GM12878 (cell line): ENCODE results near the gene SCGB3A2. TPM values are rescaled to one million over a fixed set of nuclear protein-coding genes. Genes with fewer than 3 reads are reported as not detected.
A peak's percentile ranks its signal among the peaks of the same experiment; 100 is the strongest.

Experiments
- ATAC-seq: fragments of 200-7000 bp; cut with Tn5 transposase; 3 replicates; pipeline ENCODE4 v1.9.1; 2020; ENCODE audit warnings: mild to moderate bottlenecking, moderate library complexity
- BruUV-seq: library from RNA; stranded (reverse); fragments of 400-500 nt; replicated peaks from 2 replicates; lab custom pipeline; 2021; lab: Mats Ljungman, UMichigan
- CTCF ChIA-PET: fragments of 300-600 bp; sonication (Branson Sonifier 250); formaldehyde crosslinking; extraction: SDS; loops from one replicate; lab custom pipeline; 2021; ENCODE audit warnings: inconsistent platforms; lab: Yijun Ruan, JAX
- POLR2A ChIA-PET: fragments of 350-600 bp; formaldehyde crosslinking; extraction: SDS; loops from one replicate; lab custom pipeline; 2021; ENCODE audit warnings: inconsistent platforms; lab: Charles Lee
- RAD21 ChIA-PET: fragments of 300-600 bp; sonication (Branson Sonifier 250); formaldehyde crosslinking; loops from one replicate; lab custom pipeline; 2023; ENCODE audit warnings: antibody characterized with exemption; ENCODE audit not compliant: unreplicated experiment; lab: Charles Lee
- SMC1A ChIA-PET: fragments of 300-600 bp; sonication (Branson Sonifier 250); formaldehyde crosslinking; loops from one replicate; lab custom pipeline; 2023; ENCODE audit not compliant: unreplicated experiment, uncharacterized antibody; lab: Charles Lee
- DNase-seq: peaks from one replicate; pipeline ENCODE4 v3.0.0-alpha.2; 2011; ENCODE audit warnings: low read depth, low spot score
- FAIRE-seq: peaks from 3 replicates; lab custom pipeline; 2011; peaks lifted over from hg19 to GRCh38; lab: Jason Lieb, UNC
- H2AFZ ChIP-seq: 2 replicates; pipeline ENCODE4 v1.6.0; 2011; ENCODE audit warnings: low read depth, low read length, control low read depth; ENCODE audit not compliant: control insufficient read depth
- H3K27ac ChIP-seq: 2 replicates; pipeline ENCODE4 v1.5.1; 2011; ENCODE audit warnings: control low read depth; ENCODE audit not compliant: control insufficient read depth, insufficient read depth
- H3K27me3 ChIP-seq, 2 experiments: replicated peaks in 1 of 2; 2 replicates each; pipeline versions ENCODE4 v1.6.0 to v1.6.1; 2011; ENCODE audit warnings: low read length in 1 of 2; ENCODE audit not compliant: control insufficient read depth in 2 of 2, insufficient read depth in 2 of 2
- H3K36me3 ChIP-seq, 2 experiments: 2 replicates each; pipeline ENCODE4 v1.5.1; 2011; ENCODE audit warnings: low read length in 1 of 2; ENCODE audit not compliant: control insufficient read depth in 2 of 2, insufficient read depth in 2 of 2
- H3K4me1 ChIP-seq: 2 replicates; pipeline ENCODE4 v1.6.1; 2011; ENCODE audit warnings: mild to moderate bottlenecking, low read length, moderate library complexity, mixed read lengths; ENCODE audit not compliant: control insufficient read depth, insufficient read depth
- H3K4me2 ChIP-seq: 2 replicates; pipeline ENCODE4 v1.6.0; 2011; ENCODE audit warnings: control low read depth; ENCODE audit not compliant: control insufficient read depth, insufficient read depth
- H3K4me3 ChIP-seq: fragments of 200-600 bp; sonication (generic); 2 replicates; pipeline ENCODE4 v1.5.1; 2016
- H3K79me2 ChIP-seq: 2 replicates; pipeline ENCODE4 v1.6.0; 2011; ENCODE audit warnings: low read length; ENCODE audit not compliant: control insufficient read depth, insufficient read depth
- H3K9ac ChIP-seq: 2 replicates; pipeline ENCODE4 v1.8.0; 2011; ENCODE audit warnings: low read length, control low read depth, mixed read lengths; ENCODE audit not compliant: control insufficient read depth, insufficient read depth
- H3K9me3 ChIP-seq: replicated peaks from 3 replicates; pipeline ENCODE4 v1.5.1; 2011; ENCODE audit warnings: mild to moderate bottlenecking, low read length; ENCODE audit not compliant: control insufficient read depth, insufficient read depth
- H4K20me1 ChIP-seq: 2 replicates; pipeline ENCODE4 v1.6.0; 2011; ENCODE audit not compliant: control insufficient read depth, insufficient read depth
- CREB1 ChIP-seq: IDR thresholded peaks from 2 replicates; pipeline ENCODE4 v1.6.1; 2012; ENCODE audit warnings: low read depth, mild to moderate bottlenecking, inconsistent platforms
- RAD21 ChIP-seq: IDR thresholded peaks from 2 replicates; pipeline ENCODE4 v1.6.1; 2011; ENCODE audit warnings: mild to moderate bottlenecking, low read depth, low read length, moderate library complexity; ENCODE audit not compliant: insufficient read depth
- WGBS: methylation state at CpG from one replicate; pipeline ENCODE4 v1.1.6; 2016; ENCODE audit warnings: low lambda C conversion rate; ENCODE audit not compliant: insufficient replicate concordance, insufficient coverage; ENCODE audit errors: missing lambda C conversion rate; 5-methylcytosine and 5-hydroxymethylcytosine counted together
- in situ Hi-C: fragments of 300-500 bp; cut with MboI; formaldehyde crosslinking; loops from 9 replicates; pipeline ENCODE4 v1.14.3; 2018; ENCODE audit warnings: mixed read lengths
- intact Hi-C: fragments of 100-400 bp; cut with micrococcal nuclease; formaldehyde crosslinking; loops from one replicate; pipeline ENCODE4 v1.14.2; 2022; ENCODE audit not compliant: unreplicated experiment
- polyA plus RNA-seq, 11 experiments: library from polyadenylated mRNA; depleted of rRNA in 4 of 11; unstranded in 6 of 11; stranded (reverse) in 5 of 11; fragments of >200 nt; fragmentation: Nextera tagmentation in 4 of 11; fragmentation: Illumina TruSeq in 1 of 11; extraction: Ambion mirVana in 4 of 11; extraction: Trizol in 1 of 11; gene quantifications; 1 replicate in 1 of 11; 2 replicates in 10 of 11; pipeline versions ENCODE4 v1.2.1 to v1.2.3, GENCODE V29; 2011 to 2016; ENCODE audit warnings: inconsistent platforms in 2 of 11, missing spikeins in 2 of 11, low read depth in 1 of 11
- total RNA-seq, 4 experiments: library from RNA; depleted of rRNA in 3 of 4; stranded (reverse); fragments of >200 nt in 3 of 4; fragmentation: Illumina TruSeq in 1 of 4; extraction: Trizol in 1 of 4; gene quantifications; 2 replicates each; pipeline versions ENCODE4 v1.2.1 to v1.2.3, GENCODE V29; 2013 to 2021
- TF ChIP-seq, protein P1 (sequence below): fragments of 450-650 bp; IDR thresholded peaks from 2 replicates; pipeline ENCODE4 v1.6.1; 2017; ENCODE audit warnings: low read depth, mild to moderate bottlenecking, moderate library complexity
- TF ChIP-seq, protein P2 (sequence below), 3 experiments: IDR thresholded peaks in 2 of 3; conservative IDR thresholded peaks in 1 of 3; 2 replicates each; pipeline ENCODE4 v1.5.1; 2011; ENCODE audit warnings: low read depth in 3 of 3, low read length in 3 of 3, mild to moderate bottlenecking in 3 of 3, control low read depth in 2 of 3, moderate library complexity in 2 of 3, inconsistent platforms in 1 of 3, mixed read lengths in 1 of 3; ENCODE audit not compliant: control insufficient read depth in 2 of 3, insufficient read depth in 1 of 3; ENCODE audit errors: extremely low read depth in 1 of 3
- TF ChIP-seq, protein P3 (sequence below): fragments of 150-350 bp; IDR thresholded peaks from 2 replicates; pipeline ENCODE4 v1.6.1; 2016; ENCODE audit warnings: low read depth, low read length

Gene SCGB3A2
- total and polyA plus RNA-seq, 10 of the 15 experiments (the other 5 are each of a cell fraction or from before 2014, with no cell fraction given) = 0.24 TPM; not detected in 9

DNA sequence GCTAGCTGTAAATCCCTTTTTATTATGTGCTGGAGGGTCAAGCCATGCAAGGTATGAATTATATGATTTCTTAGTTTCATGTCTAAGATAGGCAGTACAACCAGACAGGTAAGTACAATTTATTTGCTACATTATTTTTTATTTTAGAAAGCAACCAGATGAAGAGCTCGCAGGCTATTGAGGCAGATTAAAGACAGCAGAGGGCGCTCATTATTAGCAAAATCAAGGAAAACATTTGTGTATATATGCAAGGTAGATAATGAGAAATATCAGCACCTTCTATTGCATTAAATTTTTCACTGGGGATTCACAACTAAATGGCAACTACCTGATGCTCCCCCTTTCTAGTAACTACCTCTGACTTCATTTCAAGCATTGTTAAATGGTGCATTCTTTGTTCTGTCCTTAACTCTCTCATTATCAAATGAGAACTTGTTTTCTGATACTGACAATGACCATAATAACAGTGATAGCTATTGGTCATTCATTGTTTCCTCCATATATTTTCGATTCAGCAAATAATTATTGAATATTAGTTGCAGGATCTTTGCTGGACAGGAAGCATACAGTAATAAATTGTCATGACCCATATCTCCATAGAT lies 8.6 kb downstream of the SCGB3A2 start:
- in situ Hi-C loops = no loop called here
- intact Hi-C loops = loop anchor here (2.0 to 5.0 kb wide), 2 partner anchors 48 to 470 kb away; no protein-coding TSS in a partner anchor
- SMC1A ChIA-PET = interaction anchor here (1.0 kb wide), 1 partner anchor 46 kb away, joined by 4 read pairs; no protein-coding TSS in a partner anchor
- no TSS peak for BruUV-seq
- DNase-seq = no peak
- Histone ChIP-seq H2AFZ (no peak overlapping the region), H3K36me3 (no peaks in the 10 kb centered on the region), H3K27ac (no peak overlapping the region), H3K4me2 (no peak overlapping the region), H3K79me2 (no peaks in the 10 kb centered on the region), H4K20me1 (no peaks in the 10 kb centered on the region), H3K4me3 (no peak overlapping the region), H3K4me1 (no peaks in the 10 kb centered on the region), H3K9me3 (no peaks in the 10 kb centered on the region), H3K27me3 (no peaks in the 10 kb centered on the region), H3K9ac (no peak overlapping the region)
- TF ChIP-seq, protein P1, sequence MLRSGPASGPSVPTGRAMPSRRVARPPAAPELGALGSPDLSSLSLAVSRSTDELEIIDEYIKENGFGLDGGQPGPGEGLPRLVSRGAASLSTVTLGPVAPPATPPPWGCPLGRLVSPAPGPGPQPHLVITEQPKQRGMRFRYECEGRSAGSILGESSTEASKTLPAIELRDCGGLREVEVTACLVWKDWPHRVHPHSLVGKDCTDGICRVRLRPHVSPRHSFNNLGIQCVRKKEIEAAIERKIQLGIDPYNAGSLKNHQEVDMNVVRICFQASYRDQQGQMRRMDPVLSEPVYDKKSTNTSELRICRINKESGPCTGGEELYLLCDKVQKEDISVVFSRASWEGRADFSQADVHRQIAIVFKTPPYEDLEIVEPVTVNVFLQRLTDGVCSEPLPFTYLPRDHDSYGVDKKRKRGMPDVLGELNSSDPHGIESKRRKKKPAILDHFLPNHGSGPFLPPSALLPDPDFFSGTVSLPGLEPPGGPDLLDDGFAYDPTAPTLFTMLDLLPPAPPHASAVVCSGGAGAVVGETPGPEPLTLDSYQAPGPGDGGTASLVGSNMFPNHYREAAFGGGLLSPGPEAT = no peak
- TF ChIP-seq, protein P2, sequence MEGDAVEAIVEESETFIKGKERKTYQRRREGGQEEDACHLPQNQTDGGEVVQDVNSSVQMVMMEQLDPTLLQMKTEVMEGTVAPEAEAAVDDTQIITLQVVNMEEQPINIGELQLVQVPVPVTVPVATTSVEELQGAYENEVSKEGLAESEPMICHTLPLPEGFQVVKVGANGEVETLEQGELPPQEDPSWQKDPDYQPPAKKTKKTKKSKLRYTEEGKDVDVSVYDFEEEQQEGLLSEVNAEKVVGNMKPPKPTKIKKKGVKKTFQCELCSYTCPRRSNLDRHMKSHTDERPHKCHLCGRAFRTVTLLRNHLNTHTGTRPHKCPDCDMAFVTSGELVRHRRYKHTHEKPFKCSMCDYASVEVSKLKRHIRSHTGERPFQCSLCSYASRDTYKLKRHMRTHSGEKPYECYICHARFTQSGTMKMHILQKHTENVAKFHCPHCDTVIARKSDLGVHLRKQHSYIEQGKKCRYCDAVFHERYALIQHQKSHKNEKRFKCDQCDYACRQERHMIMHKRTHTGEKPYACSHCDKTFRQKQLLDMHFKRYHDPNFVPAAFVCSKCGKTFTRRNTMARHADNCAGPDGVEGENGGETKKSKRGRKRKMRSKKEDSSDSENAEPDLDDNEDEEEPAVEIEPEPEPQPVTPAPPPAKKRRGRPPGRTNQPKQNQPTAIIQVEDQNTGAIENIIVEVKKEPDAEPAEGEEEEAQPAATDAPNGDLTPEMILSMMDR (IDR thresholded peaks at IDR 0.05 in 2 of 3, conservative IDR thresholded peaks at IDR 0.05 in 1 of 3; ENCODE audit: control insufficient read depth in 2 of 3, extremely low read depth in 1 of 3, insufficient read depth in 1 of 3, low read depth in 3 of 3, low read length in 3 of 3) = peak; percentile 31 to 41 (median 36); a peak in 4 of 6 replicates
- TF ChIP-seq RAD21 = peak; percentile 33; the same call in 1 of the 2 replicates
- TF ChIP-seq CREB1 = no peak
- TF ChIP-seq, protein P3, sequence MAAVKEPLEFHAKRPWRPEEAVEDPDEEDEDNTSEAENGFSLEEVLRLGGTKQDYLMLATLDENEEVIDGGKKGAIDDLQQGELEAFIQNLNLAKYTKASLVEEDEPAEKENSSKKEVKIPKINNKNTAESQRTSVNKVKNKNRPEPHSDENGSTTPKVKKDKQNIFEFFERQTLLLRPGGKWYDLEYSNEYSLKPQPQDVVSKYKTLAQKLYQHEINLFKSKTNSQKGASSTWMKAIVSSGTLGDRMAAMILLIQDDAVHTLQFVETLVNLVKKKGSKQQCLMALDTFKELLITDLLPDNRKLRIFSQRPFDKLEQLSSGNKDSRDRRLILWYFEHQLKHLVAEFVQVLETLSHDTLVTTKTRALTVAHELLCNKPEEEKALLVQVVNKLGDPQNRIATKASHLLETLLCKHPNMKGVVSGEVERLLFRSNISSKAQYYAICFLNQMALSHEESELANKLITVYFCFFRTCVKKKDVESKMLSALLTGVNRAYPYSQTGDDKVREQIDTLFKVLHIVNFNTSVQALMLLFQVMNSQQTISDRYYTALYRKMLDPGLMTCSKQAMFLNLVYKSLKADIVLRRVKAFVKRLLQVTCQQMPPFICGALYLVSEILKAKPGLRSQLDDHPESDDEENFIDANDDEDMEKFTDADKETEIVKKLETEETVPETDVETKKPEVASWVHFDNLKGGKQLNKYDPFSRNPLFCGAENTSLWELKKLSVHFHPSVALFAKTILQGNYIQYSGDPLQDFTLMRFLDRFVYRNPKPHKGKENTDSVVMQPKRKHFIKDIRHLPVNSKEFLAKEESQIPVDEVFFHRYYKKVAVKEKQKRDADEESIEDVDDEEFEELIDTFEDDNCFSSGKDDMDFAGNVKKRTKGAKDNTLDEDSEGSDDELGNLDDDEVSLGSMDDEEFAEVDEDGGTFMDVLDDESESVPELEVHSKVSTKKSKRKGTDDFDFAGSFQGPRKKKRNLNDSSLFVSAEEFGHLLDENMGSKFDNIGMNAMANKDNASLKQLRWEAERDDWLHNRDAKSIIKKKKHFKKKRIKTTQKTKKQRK = no peak
- POLR2A ChIA-PET = no interaction called here
- 0% methylated on average over 3 of the region's 3 CpGs for WGBS
- RAD21 ChIA-PET = interaction anchor here (1.0 kb wide), 1 partner anchor 47 kb away, joined by 3 read pairs; no protein-coding TSS in a partner anchor
- no peak for ATAC-seq
- no peak for FAIRE-seq
- CTCF ChIA-PET = interaction anchor here (0.6 to 1.2 kb wide), 7 partner anchors 14 to 844 kb away, joined by 3 to 5 read pairs (median 3); no protein-coding TSS in a partner anchor
